Measurements from ENCODE around the gene CHRNA7.

GRCh38 chr15:32152574-32152973, 122.3 kb downstream of the CHRNA7 start:
- no peak for TF ChIP-seq REST (IDR thresholded peaks at IDR 0.05; ENCODE audit: insufficient replicate concordance, low read depth)
- no peak for TF ChIP-seq CTCF (IDR thresholded peaks at IDR 0.05; ENCODE audit: insufficient read depth, low read length)
- no peak for TF ChIP-seq POLR2AphosphoS5 (IDR thresholded peaks at IDR 0.05; ENCODE audit: low read depth)
- no peak for TF ChIP-seq GABPA (IDR thresholded peaks at IDR 0.05; ENCODE audit: low read depth)
- TF ChIP-seq SPI1 (IDR thresholded peaks at IDR 0.05; ENCODE audit: borderline replicate concordance, low read depth) = no peak

All from HL-60 (cell line).